PC-3 (cell line): ENCODE measurements around the gene TEX2. TPM values are rescaled to one million over a fixed set of nuclear protein-coding genes. Genes with fewer than 3 reads are reported as not detected.

Experiments
- ATAC-seq: fragments of 200-7000 bp; cut with Tn5 transposase; 2 replicates; pipeline ENCODE4 v1.9.1; 2020; ENCODE audit warnings: mild to moderate bottlenecking, moderate library complexity
- BruUV-seq: library from RNA; stranded (reverse); fragments of 400-500 nt; replicated peaks from 2 replicates; lab custom pipeline; 2021; lab: Mats Ljungman, UMichigan
- CTCF ChIA-PET: fragments of 300-600 bp; sonication (Branson Sonifier 250); formaldehyde crosslinking; loops from one replicate; lab custom pipeline; 2022; ENCODE audit warnings: antibody characterized with exemption; lab: Charles Lee
- POLR2A ChIA-PET: fragments of 300-600 bp; sonication (Branson Sonifier 250); formaldehyde crosslinking; loops from one replicate; lab custom pipeline; 2022; ENCODE audit warnings: antibody characterized with exemption; ENCODE audit not compliant: unreplicated experiment; lab: Charles Lee
- DNase-seq: peaks from one replicate; pipeline ENCODE4 v3.0.0-alpha.2; 2015
- H2AFZ ChIP-seq: fragments of 300-600 bp; sonication (generic); 2 replicates; pipeline ENCODE4 v1.6.0; 2016; ENCODE audit warnings: antibody characterized with exemption, low read length
- H3F3A ChIP-seq: fragments of 300-600 bp; sonication (generic); one replicate; pipeline ENCODE4 v1.6.0; 2017; ENCODE audit warnings: antibody characterized with exemption, low read length, control low read depth, mild to moderate bottlenecking; ENCODE audit not compliant: unreplicated experiment
- H3K27ac ChIP-seq: fragments of 300-600 bp; sonication (generic); 2 replicates; pipeline ENCODE4 v1.5.1; 2016; ENCODE audit warnings: mild to moderate bottlenecking, low read length
- H3K27me3 ChIP-seq: fragments of 300-600 bp; sonication (generic); 2 replicates; pipeline ENCODE4 v1.6.1; 2016; ENCODE audit warnings: low read length, mixed read lengths
- H3K36me3 ChIP-seq: fragments of 300-600 bp; sonication (generic); 2 replicates; pipeline ENCODE4 v1.6.1; 2016; ENCODE audit warnings: low read depth, mixed run types, low read length, mixed read lengths
- H3K4me1 ChIP-seq: fragments of 300-600 bp; sonication (generic); 2 replicates; pipeline ENCODE4 v1.5.1; 2016; ENCODE audit warnings: low read length; ENCODE audit not compliant: insufficient read depth
- H3K4me2 ChIP-seq: fragments of 300-600 bp; sonication (generic); 2 replicates; pipeline ENCODE4 v1.6.0; 2016; ENCODE audit warnings: low read length
- H3K4me3 ChIP-seq: fragments of 300-600 bp; sonication (generic); 2 replicates; pipeline ENCODE4 v1.5.1; 2016; ENCODE audit warnings: mild to moderate bottlenecking, low read length, mixed read lengths
- H3K79me2 ChIP-seq: fragments of 300-600 bp; sonication (generic); 2 replicates; pipeline ENCODE4 v1.6.1; 2017; ENCODE audit warnings: low read length, mixed read lengths
- H3K9ac ChIP-seq: fragments of 300-600 bp; sonication (generic); 2 replicates; pipeline ENCODE4 v1.6.0; 2016; ENCODE audit warnings: mild to moderate bottlenecking, low read length
- H3K9me2 ChIP-seq: fragments of 300-600 bp; sonication (generic); replicated peaks from 2 replicates; pipeline ENCODE4 v1.6.1; 2016; ENCODE audit warnings: mixed run types, low read length, mixed read lengths
- H3K9me3 ChIP-seq: fragments of 300-600 bp; sonication (generic); 2 replicates; pipeline ENCODE4 v1.6.1; 2016; ENCODE audit warnings: low read length, mixed read lengths
- H4K20me1 ChIP-seq: fragments of 300-600 bp; sonication (generic); 2 replicates; pipeline ENCODE4 v1.6.1; 2016; ENCODE audit warnings: low read length, mixed read lengths
- CTCF ChIP-seq: fragments of 300-600 bp; sonication (generic); conservative IDR thresholded peaks from 2 replicates; pipeline ENCODE4 v1.5.1; 2017; ENCODE audit warnings: antibody characterized with exemption, low read depth, mild to moderate bottlenecking, low read length
- EZH2 ChIP-seq: fragments of 300-600 bp; sonication (generic); IDR thresholded peaks from one replicate; pipeline ENCODE4 v1.6.1; 2017; ENCODE audit warnings: antibody characterized with exemption, mild to moderate bottlenecking, low read length; ENCODE audit not compliant: unreplicated experiment
- EZH2phosphoT487 ChIP-seq: fragments of 300-600 bp; sonication (generic); IDR thresholded peaks from 2 replicates; pipeline ENCODE4 v1.6.1; 2018; ENCODE audit warnings: mild to moderate bottlenecking, antibody characterized with exemption, low read length, borderline replicate concordance
- intact Hi-C: fragments of 100-400 bp; cut with micrococcal nuclease; formaldehyde crosslinking; loops from 2 replicates; pipeline ENCODE4 v1.9.0; 2023
- total RNA-seq: library from RNA; depleted of rRNA; stranded (reverse); fragments of >200 nt; gene quantifications from 2 replicates; pipeline ENCODE4 v1.2.3, GENCODE V29; 2014

TEX2 gene
- total RNA-seq, 1 experiment from 2014 or later, result 44.2 TPM

DNA sequence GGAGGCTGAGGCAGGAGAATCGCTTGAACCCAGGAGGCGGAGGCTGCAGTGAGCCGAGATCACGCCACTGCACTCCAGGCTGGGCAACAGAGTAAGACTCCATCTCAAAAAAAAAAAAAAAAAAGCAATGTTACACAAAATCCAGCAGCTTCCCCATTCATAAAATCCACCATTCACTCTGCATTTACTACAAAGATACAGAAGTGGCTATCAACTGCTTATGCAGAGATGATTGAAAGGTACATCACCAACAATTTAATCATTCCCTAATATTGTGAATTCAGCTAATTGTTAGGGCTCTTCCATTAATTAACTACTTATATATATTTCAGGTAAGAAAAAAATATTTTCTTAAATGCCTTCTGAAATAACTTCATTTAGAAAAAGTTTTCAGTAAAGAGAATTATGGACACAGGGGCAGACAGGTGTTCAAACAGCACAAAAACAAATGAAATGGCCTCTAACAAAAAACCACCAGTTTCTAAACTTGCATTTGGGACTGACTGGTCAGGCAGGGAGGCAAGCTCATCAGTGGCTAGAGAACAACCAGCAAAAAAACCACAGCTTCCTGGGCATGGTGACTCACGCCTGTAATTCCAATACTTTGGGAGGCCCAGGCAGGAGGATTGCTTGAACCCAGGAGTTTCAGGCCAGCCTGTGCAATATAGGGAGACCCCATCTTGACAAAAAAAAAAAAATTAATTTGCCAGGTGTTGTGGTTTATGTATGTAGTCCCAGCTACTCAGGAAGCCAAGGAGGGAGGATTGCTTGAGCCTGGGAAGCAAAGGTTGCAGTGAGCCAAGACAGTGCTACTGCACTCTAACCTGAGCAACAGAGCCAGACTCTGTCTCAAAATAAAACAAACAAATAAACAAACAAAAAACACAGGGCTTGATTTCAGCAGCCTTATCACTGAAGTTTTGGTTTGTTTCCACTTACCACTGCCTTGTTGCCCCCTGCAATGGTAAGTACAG, 159.4 kb downstream of the TEX2 start:
- no peaks in the 10 kb centered on the region for H4K20me1 ChIP-seq
- no peak for TF ChIP-seq EZH2
- no peak for TF ChIP-seq EZH2phosphoT487
- no peak for TF ChIP-seq CTCF

DNA sequence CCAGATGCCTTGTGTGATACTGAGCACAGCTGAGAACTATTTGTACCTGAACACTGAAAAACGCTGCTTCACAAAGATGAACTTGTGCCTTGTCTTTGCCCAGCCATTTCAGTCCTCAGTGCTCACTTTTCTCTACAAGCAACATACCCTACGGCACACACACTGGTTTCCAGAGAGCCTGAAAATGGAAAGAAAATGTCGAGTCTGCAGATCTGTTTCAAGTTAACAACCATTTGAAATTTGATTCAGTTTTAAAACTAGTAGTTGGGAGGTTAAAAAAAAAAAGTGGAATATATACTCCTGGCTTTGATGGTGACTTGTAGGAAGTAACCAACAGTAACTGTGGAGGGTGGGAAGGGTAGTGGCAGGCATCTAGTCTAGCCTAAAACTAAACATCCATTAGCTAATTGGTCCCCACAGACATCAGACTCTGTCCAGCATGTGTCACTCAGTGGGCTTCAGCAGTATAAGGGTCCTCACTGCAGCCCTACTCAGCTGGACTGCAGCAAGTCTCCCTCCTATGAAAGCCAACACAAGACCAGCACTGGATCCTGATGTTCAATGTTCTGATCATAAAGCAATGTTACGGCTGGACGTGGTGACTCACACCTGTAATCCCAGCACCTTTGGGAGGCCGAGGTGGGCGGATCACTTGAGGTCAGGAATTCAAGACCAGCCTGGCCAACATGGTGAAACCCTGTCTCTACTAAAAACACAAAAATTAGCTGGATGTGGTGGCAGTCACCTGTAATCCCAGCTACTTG, 160.3 kb downstream of the TEX2 start:
- no peak overlapping the region for H3K27ac ChIP-seq
- DNase-seq (no peak), ATAC-seq (no peak)
- H4K20me1 ChIP-seq, result no peaks in the 10 kb centered on the region
- no peaks in the 10 kb centered on the region for H3K36me3 ChIP-seq
- H3K4me2 ChIP-seq, result no peak overlapping the region
- H2AFZ ChIP-seq, result no peak overlapping the region
- no peak for TF ChIP-seq EZH2
- peaks cover 38% of the 10 kb centered on the region for H3K4me1 ChIP-seq
- intact Hi-C loops, result no loop called here
- peaks cover 7% of the 10 kb centered on the region for H3F3A ChIP-seq
- no peaks in the 10 kb centered on the region for H3K9me2 ChIP-seq
- H3K4me3 ChIP-seq, result no peak overlapping the region
- no peaks in the 10 kb centered on the region for H3K9me3 ChIP-seq
- H3K9ac ChIP-seq, result no peak overlapping the region
- CTCF ChIA-PET, result interaction anchor here (0.6 kb wide), 1 partner anchor 1978 kb away, joined by 4 read pairs; no protein-coding TSS in a partner anchor
- no TSS peak for BruUV-seq
- H3K27me3 ChIP-seq, result no peaks in the 10 kb centered on the region
- peaks cover 22% of the 10 kb centered on the region; the same call in 1 of the 2 replicates for H3K79me2 ChIP-seq
- POLR2A ChIA-PET, result no interaction called here

More for the DNA sequence above, 159.4 kb downstream of the TEX2 start:
- Histone ChIP-seq H3K4me1 (peaks cover 38% of the 10 kb centered on the region), H3K9me2 (no peaks in the 10 kb centered on the region), H3K9me3 (no peaks in the 10 kb centered on the region), H3K79me2 (peaks cover 18% of the 10 kb centered on the region; the same call in 1 of the 2 replicates), H3K27me3 (no peaks in the 10 kb centered on the region), H3F3A (no peaks in the 10 kb centered on the region), H3K9ac (no peak overlapping the region), H3K4me2 (peak overlapping the region; percentile 41), H3K36me3 (no peaks in the 10 kb centered on the region), H3K27ac (peak overlapping the region; percentile 41), H3K4me3 (no peak overlapping the region), H2AFZ (no peak overlapping the region)
- intact Hi-C loops, result no loop called here
- DNase-seq, result peak; percentile 83
- ChIA-PET POLR2A (no interaction called here), CTCF (interaction anchor here (0.5 to 0.9 kb wide), 3 partner anchors 30 to 1979 kb away, joined by 3 to 4 read pairs (median 4); no protein-coding TSS in a partner anchor)
- peak; percentile 75 for ATAC-seq
- no TSS peak for BruUV-seq

DNA sequence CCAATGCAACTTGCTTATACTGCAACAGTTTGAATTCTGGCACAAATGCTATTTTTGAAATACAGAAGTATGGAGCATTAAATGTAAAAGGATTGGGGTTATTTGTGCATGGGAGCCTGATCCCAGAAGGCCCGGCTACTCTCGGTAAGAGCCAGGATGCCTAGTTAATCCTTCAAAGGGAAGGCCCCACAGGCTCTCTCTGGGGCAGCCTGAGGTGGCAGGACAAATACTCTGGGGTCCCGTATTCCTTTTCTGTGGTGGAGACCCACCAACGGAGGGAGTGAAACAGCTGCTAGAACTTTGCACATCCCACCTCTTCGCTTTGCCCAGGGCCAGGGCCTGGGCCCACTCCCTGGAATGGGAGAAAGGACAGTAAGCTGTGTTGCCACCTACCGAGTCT, 163.5 kb downstream of the TEX2 start:
- no TSS peak for BruUV-seq
- Histone ChIP-seq H3K27me3 (no peaks in the 10 kb centered on the region), H3K4me1 (peaks cover 56% of the 10 kb centered on the region), H3K9me3 (no peaks in the 10 kb centered on the region), H3K9me2 (no peaks in the 10 kb centered on the region), H3K36me3 (peaks cover 5% of the 10 kb centered on the region; the same call in 1 of the 2 replicates), H3K4me3 (no peak overlapping the region), H4K20me1 (no peaks in the 10 kb centered on the region), H3K79me2 (peaks cover 10% of the 10 kb centered on the region; the same call in 1 of the 2 replicates), H3F3A (peaks cover 13% of the 10 kb centered on the region), H3K27ac (no peak overlapping the region), H3K4me2 (no peak overlapping the region), H2AFZ (no peak overlapping the region), H3K9ac (no peak overlapping the region)
- intact Hi-C loops, result no loop called here
- ChIA-PET CTCF (no interaction called here), POLR2A (no interaction called here)
- ATAC-seq, result no peak
- TF ChIP-seq CTCF, result no peak
- no peak for TF ChIP-seq EZH2phosphoT487
- no peak for TF ChIP-seq EZH2
- no peak for DNase-seq
